Keratinocyte (primary cell): ENCODE data around the gene DISC1. TPM values are rescaled to one million over a fixed set of nuclear protein-coding genes. Genes with fewer than 3 reads are reported as not detected.
A peak's percentile ranks its signal among the peaks of the same experiment; 100 is the strongest.

Experiments used
- DNase-seq: peaks from one replicate; pipeline ENCODE4 v3.0.0-alpha.2; 2011; ENCODE audit warnings: low read depth, missing footprints, low spot score
- FAIRE-seq: peaks from 2 replicates; lab custom pipeline; 2011; peaks lifted over from hg19 to GRCh38; lab: Jason Lieb, UNC
- H2AFZ ChIP-seq: 2 replicates; pipeline ENCODE4 v1.6.0; 2012; ENCODE audit warnings: low read length, control low read depth, inconsistent platforms; ENCODE audit not compliant: control insufficient read depth
- H3K27ac ChIP-seq: 2 replicates; pipeline ENCODE4 v1.5.1; 2011; ENCODE audit warnings: low read length; ENCODE audit not compliant: control insufficient read depth, insufficient read depth
- H3K27me3 ChIP-seq: 3 replicates; pipeline ENCODE4 v1.6.0; 2011; ENCODE audit warnings: low read length; ENCODE audit not compliant: control insufficient read depth, insufficient read depth; ENCODE audit errors: extremely low read depth
- H3K36me3 ChIP-seq, 2 experiments: 2 replicates in 1 of 2; 3 replicates in 1 of 2; pipeline ENCODE4 v1.5.1; 2011; ENCODE audit warnings: low read length in 2 of 2, mild to moderate bottlenecking in 1 of 2; ENCODE audit not compliant: control insufficient read depth in 2 of 2, insufficient read depth in 2 of 2; ENCODE audit errors: extremely low read depth in 1 of 2
- H3K4me1 ChIP-seq: 3 replicates; pipeline ENCODE4 v1.5.1; 2011; ENCODE audit warnings: low read length; ENCODE audit not compliant: control insufficient read depth, insufficient read depth; ENCODE audit errors: extremely low read depth
- H3K4me2 ChIP-seq: 3 replicates; pipeline ENCODE4 v1.6.0; 2011; ENCODE audit warnings: low read depth, low read length; ENCODE audit not compliant: control insufficient read depth, insufficient read depth; ENCODE audit errors: extremely low read depth
- H3K4me3 ChIP-seq, 3 experiments: fragments of 200-600 bp in 1 of 3; sonication (generic) in 1 of 3; 2 replicates in 2 of 3; 3 replicates in 1 of 3; pipeline ENCODE4 v1.5.1; 2011 to 2016; ENCODE audit warnings: low read length in 3 of 3, mild to moderate bottlenecking in 3 of 3, control low read depth in 2 of 3, inconsistent platforms in 1 of 3, low read depth in 1 of 3, mixed read lengths in 1 of 3, mixed run types in 1 of 3, moderate library complexity in 1 of 3; ENCODE audit not compliant: control insufficient read depth in 2 of 3, insufficient read depth in 2 of 3; ENCODE audit errors: extremely low read depth in 1 of 3
- H3K79me2 ChIP-seq: 2 replicates; pipeline ENCODE4 v1.6.0; 2012; ENCODE audit warnings: low read length; ENCODE audit not compliant: control insufficient read depth, insufficient read depth
- H3K9ac ChIP-seq: 3 replicates; pipeline ENCODE4 v1.6.0; 2011; ENCODE audit warnings: low read length; ENCODE audit not compliant: control insufficient read depth, insufficient read depth; ENCODE audit errors: extremely low read depth
- H3K9me1 ChIP-seq: 3 replicates; pipeline ENCODE4 v1.6.0; 2011; ENCODE audit warnings: low read length; ENCODE audit not compliant: control insufficient read depth, insufficient read depth; ENCODE audit errors: extremely low read depth
- H3K9me3 ChIP-seq: 2 replicates; pipeline ENCODE4 v1.5.1; 2012; ENCODE audit warnings: low read depth, low read length; ENCODE audit not compliant: control insufficient read depth
- H4K20me1 ChIP-seq: 3 replicates; pipeline ENCODE4 v1.6.0; 2011; ENCODE audit warnings: low read length; ENCODE audit not compliant: control insufficient read depth, insufficient read depth; ENCODE audit errors: extremely low read depth
- EZH2 ChIP-seq: IDR thresholded peaks from one replicate; pipeline ENCODE4 v1.6.1; 2012; ENCODE audit warnings: inconsistent platforms, mild to moderate bottlenecking, low read length, moderate library complexity
- dilution Hi-C: fragments of 300-500 bp; cut with MboI; formaldehyde crosslinking; loops from one replicate; pipeline ENCODE4 v1.7.0; 2020; ENCODE audit warnings: low sequenced_read_pairs; ENCODE audit not compliant: extremely low pct_ligation_motif_present
- polyA plus RNA-seq, 5 experiments: library from polyadenylated mRNA; depleted of rRNA in 3 of 5; stranded (reverse) in 3 of 5; stranded (forward) in 1 of 5; unstranded in 1 of 5; fragments of >200 nt; gene quantifications; 1 replicate in 1 of 5; 2 replicates in 3 of 5; 3 replicates in 1 of 5; pipeline versions ENCODE4 v1.2.1 to v1.2.3, GENCODE V29; 2011 to 2012; ENCODE audit warnings: missing spikeins in 2 of 5, low read depth in 1 of 5, low replicate concordance in 1 of 5
- TF ChIP-seq, protein P1 (sequence below), 3 experiments: IDR thresholded peaks in 1 of 3; conservative IDR thresholded peaks in 1 of 3; optimal IDR thresholded peaks in 1 of 3; 2 replicates in 2 of 3; 3 replicates in 1 of 3; pipeline versions ENCODE3 to v1.5.1; 2011; ENCODE audit warnings: low read length in 3 of 3, mild to moderate bottlenecking in 3 of 3, moderate library complexity in 2 of 3, control low read depth in 1 of 3, inconsistent platforms in 1 of 3; ENCODE audit not compliant: insufficient read depth in 2 of 3; ENCODE audit errors: extremely low read depth in 1 of 3

The DISC1 gene
- polyA plus RNA-seq, 1 donor (not counting 4 experiments of a cell fraction or from before 2014, with no cell fraction given): 0.47 TPM

DNA sequence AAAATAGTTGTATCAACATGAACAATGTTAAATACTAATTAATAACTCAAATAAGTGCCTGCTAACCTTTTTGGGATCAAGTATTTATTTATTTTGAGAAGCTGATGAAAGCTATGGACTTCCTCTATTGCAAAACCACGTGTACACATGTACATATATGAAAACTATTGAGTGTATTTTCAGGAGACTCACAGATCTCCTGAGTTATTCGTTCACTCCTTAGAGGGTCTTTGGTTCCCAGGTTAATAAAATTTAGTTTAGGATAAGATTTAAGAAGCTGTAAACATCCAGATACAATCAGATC is 130.5 kb downstream of the DISC1 start:
- Histone ChIP-seq H3K9me3 (no peaks in the 10 kb centered on the region), H3K27me3 (no peaks in the 10 kb centered on the region), H3K4me3 (no peak overlapping the region), H3K9me1 (no peaks in the 10 kb centered on the region), H3K27ac (no peak overlapping the region), H4K20me1 (no peaks in the 10 kb centered on the region), H2AFZ (no peak overlapping the region), H3K4me2 (peak overlapping the region; percentile 34), H3K36me3 (no peaks in the 10 kb centered on the region), H3K79me2 (no peaks in the 10 kb centered on the region), H3K4me1 (no peaks in the 10 kb centered on the region), H3K9ac (no peak overlapping the region)
- FAIRE-seq (no peak), DNase-seq (no peak)
- TF ChIP-seq, protein P1, sequence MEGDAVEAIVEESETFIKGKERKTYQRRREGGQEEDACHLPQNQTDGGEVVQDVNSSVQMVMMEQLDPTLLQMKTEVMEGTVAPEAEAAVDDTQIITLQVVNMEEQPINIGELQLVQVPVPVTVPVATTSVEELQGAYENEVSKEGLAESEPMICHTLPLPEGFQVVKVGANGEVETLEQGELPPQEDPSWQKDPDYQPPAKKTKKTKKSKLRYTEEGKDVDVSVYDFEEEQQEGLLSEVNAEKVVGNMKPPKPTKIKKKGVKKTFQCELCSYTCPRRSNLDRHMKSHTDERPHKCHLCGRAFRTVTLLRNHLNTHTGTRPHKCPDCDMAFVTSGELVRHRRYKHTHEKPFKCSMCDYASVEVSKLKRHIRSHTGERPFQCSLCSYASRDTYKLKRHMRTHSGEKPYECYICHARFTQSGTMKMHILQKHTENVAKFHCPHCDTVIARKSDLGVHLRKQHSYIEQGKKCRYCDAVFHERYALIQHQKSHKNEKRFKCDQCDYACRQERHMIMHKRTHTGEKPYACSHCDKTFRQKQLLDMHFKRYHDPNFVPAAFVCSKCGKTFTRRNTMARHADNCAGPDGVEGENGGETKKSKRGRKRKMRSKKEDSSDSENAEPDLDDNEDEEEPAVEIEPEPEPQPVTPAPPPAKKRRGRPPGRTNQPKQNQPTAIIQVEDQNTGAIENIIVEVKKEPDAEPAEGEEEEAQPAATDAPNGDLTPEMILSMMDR (optimal IDR thresholded peaks at IDR 0.05 in 1 of 3, IDR thresholded peaks at IDR 0.05 in 1 of 3, conservative IDR thresholded peaks at IDR 0.05 in 1 of 3; ENCODE audit: extremely low read depth in 1 of 3, insufficient read depth in 2 of 3, low read length in 3 of 3): no peak
- TF ChIP-seq EZH2: no peak
- dilution Hi-C loops: no loop called here

DNA sequence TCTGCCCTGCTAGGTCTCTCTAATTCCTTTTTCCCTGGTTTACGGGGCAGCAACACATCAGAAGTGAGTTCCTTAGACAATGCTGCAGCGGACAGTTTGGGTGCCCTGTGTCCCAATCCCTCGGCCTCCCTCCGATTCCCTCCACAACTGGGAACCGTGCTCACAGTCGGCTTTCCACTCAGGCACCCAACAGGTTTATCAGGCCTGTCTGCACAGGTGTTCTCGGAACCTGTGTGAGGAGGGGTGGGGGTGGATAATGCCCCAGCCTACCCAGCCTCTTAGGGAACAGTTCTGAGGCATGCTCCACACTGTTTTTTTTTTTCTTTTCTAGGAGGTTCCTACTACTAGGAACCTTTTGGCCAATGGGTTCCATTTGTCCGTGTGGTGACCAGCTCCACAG is 131.2 kb downstream of the DISC1 start:
- Histone ChIP-seq H3K9me3 (no peaks in the 10 kb centered on the region), H3K9ac (no peak overlapping the region), H3K79me2 (no peaks in the 10 kb centered on the region), H3K9me1 (no peaks in the 10 kb centered on the region), H3K27ac (no peak overlapping the region), H3K27me3 (no peaks in the 10 kb centered on the region), H3K4me2 (no peak overlapping the region), H3K4me3 (no peak overlapping the region), H4K20me1 (no peaks in the 10 kb centered on the region), H3K4me1 (no peaks in the 10 kb centered on the region), H3K36me3 (no peaks in the 10 kb centered on the region), H2AFZ (no peak overlapping the region)
- TF ChIP-seq, protein P1 (optimal IDR thresholded peaks at IDR 0.05 in 1 of 3, IDR thresholded peaks at IDR 0.05 in 1 of 3, conservative IDR thresholded peaks at IDR 0.05 in 1 of 3; ENCODE audit: extremely low read depth in 1 of 3, insufficient read depth in 2 of 3, low read length in 3 of 3): no peak
- TF ChIP-seq EZH2: no peak
- no peak for FAIRE-seq
- dilution Hi-C loops: no loop called here
- DNase-seq: no peak
